Activated effector memory CD4-positive, alpha-beta T cell treated with anti-CD3 and anti-CD28 coated beads, Interleukin-2, amount 50 U/mL, for 16 hours (primary cell): ENCODE data around the gene INTS6L.
A peak's percentile ranks its signal among the peaks of the same experiment; 100 is the strongest.
"Not testable (repeated sequence)": the region's sequence is repeated elsewhere in the genome, so short reads cannot be mapped to it uniquely, and the experiment has no call there.

Experiments used
- DNase-seq: peaks from one replicate; pipeline ENCODE4 v3.0.0-alpha.2; 2020

The INTS6L gene

DNA sequence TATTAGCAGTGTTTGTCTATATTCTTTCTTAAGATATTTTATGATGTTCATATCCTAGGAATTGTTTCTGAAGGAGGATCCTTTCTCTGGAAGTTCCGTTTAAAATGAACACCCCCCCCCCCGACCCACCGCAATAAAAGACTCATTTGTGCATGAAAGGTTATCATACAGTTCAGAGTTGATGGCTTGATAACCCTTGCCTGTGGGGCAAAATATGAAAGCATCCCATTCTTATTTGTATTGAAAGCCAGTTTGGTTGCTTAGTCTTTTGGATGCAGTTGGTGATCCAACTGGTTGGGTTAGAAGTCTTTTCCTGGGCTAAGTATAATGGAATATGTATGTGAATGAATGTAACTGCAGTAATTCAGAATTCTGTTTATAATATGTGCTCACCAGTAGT lies 8.3 kb downstream of the INTS6L start:
- no peak for DNase-seq

DNA sequence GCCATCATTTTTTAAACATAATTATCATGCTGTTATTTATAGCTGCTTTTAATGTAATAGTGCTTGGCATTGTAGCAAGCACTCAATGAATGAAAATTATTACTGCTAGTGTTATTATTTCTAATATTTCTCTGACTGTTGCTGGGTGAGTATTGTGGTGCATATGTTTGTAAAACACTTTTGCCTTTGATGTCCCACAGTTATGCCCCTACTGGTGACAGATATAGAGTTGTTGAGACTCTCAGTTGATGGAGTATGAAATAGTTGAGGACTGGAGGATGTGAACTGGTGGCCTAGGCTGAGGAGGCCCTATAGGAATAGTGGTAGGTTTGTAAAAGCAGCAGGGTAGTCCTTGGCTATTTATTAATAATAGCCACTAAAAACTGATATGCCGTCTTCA lies 9.6 kb downstream of the INTS6L start:
- DNase-seq = no peak

DNA sequence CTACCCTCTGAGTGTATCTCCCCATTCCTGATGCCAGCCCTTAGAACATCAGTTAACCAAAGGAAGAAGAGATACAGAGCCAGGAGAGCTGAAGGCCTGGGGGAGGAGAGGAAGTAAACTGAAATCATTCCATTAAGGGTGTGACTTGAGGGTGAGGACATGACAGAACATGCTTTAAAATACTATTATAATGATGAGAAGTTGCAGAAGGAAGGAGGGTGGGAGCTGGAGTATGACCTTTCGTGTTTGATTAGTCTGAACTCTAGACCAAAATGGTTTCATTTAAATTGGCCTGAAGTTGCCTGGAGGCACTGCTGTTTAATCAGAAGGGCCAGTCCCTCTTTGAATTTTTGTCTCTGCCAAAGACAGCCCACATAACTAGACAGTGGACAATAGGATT lies 11.4 kb downstream of the INTS6L start:
- DNase-seq = no peak

DNA sequence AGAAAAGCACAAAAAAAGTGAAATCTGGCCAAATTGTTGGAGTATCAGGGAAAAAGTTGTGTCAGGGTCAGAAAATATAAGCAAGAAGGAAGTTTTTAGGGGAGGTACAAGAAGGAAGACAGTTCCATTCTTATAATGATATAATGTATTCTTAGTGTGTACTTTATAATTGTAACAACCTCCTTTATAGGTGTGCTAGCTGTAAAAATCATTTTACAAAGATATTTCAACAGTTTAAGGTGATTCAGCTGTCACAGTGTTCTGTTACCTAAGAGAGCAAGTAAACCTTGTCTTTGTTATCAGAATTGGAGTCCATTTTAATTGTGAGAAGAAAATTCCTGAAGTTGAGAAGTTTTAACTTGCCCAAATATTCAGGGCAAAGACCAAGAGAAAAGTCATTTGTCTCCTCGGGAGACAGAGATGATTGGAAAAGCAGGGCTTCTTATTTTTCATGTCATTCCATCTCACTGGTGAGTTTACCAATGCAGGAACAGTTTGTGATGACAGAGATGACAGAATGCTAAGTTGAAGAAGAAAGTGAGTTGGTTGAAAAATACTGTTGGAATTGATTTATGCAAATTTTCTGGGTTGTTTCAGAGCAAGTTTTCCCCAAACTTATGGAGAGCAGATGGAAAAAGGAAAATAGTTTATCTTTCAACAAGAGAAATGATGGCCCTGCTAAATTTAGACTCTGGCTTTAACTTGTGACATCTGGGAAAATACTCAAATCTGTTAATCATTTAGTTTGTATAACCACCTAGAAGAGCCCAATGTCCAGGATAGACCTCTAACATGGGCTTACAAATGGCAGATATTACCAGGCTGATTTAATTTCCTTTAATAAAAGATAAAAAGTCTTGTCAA lies 14.8 kb downstream of the INTS6L start:
- DNase-seq = no peak

DNA sequence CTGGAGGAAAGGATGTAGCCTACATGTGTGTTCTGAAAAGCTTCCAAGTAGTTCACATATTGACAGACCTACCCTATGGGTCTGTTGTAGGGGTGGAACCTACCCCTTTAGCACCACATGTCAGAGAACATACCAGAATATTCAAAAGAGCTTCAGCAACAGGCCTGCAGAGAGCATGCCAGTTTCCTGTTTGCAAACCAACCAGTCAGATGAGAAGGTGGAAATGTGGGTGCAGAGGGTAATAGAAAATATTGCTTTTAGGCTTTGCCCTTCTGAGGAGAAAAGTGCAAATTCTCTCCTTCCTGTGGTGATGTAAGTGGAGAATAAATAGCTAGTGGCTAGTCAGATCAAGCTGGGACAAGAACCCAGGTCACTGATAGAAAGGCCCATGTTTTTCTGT lies 16.4 kb downstream of the INTS6L start:
- DNase-seq = no peak

DNA sequence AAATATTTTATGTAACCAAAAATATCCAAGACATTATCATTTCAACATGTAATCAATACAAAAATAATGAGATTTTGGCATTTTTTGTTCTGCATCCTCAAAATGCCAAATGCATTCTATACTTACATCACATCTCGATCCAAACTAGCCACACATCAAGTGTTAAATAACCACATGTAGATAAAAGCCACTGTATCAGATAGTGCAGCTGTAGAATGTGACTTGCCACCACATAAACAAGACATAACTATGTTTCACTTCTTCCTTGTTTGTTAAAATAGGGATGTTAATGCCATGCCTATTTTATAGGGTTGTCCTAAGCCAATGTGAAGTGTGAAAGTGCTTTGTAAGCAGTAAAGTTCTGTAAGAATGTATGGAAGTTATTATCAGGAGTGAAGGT lies 20.9 kb downstream of the INTS6L start:
- DNase-seq = no peak

DNA sequence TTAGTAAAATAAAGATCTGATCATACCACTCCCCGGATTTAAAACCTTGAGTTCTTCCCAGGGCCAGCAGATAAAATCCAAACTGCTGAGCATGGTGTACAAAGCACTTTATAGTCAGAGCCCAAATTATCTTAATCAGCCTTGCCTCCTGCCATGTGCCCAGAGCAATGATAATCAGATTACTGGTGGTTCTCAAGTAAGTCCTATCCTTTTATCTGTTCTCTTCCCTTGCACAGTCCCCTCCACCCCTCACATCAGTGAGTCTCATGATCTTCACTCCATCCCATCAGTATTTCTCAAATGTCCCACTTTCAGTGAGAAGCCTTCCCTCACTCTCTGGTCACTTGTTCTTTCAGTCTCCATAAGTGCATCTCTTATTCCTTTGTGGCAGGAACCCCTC lies 22.7 kb downstream of the INTS6L start:
- DNase-seq = no peak

DNA sequence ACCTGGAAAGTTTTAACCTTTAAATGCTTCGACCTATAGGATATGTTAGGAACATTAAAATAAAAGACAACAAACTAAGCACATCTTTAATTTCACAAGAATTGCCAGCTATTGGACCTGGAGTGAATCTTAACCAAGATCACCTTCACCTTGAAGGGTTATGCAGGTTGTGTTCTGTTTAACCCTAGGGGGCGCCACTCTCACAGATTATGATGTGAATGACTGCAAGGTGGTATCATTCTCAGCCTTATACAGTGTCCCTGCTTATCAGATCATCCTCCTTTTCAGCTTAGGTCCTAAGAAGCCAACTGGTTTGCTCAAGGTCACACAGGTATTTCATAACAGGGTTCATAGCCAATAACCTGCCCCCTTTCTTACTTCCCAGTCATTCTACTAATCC lies 23.5 kb downstream of the INTS6L start:
- peak; percentile 63 for DNase-seq

DNA sequence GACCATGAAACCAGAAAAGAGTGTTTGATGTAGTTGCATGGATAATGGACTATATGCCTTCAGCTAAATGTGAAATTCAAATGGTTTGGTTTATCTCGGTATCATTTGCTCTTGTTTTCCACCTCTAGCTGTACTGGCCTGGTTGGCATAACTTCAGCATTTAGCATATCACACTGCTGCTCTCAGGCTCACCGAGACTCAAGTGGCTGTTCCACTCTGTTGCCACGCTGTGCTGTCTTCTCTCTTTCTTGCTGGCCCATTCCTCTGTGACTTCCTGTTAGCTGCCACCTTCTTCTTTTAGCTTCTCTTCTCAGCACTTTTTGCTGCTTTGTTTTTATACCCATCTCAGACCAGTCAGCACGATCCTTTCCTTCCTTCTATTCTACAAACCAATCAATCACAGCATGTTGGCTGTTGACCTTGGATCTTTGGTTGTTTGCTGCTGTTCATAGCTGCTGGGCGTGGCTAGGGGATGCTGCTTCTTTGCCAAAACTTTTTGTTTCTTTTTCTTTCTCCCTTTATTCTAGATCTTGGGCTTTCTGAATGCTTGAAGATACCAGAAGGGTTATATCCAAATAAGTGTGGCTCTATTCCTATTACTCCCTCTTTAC lies 24.0 kb downstream of the INTS6L start:
- no peak for DNase-seq

DNA sequence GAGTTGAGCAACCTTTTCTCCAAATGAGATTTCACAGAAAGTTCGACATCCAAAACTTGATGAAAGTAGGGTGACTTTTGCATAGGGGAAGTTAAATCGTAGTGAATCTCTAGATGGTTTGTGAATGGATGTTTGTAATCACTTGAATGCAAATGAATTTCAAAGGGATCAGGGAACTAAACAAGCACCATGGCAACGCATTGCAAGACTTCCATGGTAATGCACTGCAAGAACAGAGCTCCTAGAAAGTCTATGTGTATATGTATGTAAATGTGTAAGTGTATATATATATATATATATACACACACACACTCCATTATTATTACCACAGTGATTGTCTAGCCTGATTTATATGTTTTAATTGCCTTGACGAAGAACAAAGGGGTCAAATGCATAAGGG lies 27.3 kb downstream of the INTS6L start:
- DNase-seq = no peak

DNA sequence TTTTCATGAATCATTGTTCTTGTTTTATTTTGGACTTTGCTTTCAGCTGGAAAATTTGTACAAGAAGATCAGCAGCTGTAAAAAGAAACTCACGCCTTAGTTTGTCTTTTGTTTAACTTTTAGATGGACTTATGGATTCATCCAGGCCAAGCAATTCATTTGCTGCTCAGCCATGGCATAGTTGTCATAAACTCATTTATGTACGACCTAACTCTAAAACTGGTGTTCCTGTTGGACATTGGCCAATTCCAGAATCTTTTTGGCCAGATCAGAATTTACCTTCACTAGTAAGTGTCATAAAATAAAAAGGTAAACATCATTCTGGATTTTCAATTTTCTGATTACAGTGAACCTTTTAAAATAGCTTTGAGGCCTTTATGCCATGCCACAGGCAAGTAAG lies 29.1 kb downstream of the INTS6L start:
- DNase-seq = no peak

DNA sequence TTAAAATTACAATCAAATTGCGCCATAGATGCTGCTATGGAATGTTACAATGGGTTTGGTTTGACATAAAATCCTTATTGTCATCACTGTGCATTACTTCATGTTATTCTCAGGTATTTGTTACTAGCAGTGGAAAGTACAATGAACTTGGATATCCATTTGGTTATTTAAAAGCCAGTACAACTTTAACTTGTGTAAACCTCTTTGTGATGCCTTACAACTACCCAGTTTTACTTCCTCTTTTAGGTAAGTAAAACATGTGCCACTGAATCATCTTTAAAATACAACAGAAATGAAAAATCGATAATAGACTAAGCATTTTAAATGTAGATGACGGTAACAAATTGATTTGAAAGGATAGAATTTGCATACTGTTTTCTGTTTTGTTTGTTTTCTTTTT lies 35.6 kb downstream of the INTS6L start:
- no peak for DNase-seq

DNA sequence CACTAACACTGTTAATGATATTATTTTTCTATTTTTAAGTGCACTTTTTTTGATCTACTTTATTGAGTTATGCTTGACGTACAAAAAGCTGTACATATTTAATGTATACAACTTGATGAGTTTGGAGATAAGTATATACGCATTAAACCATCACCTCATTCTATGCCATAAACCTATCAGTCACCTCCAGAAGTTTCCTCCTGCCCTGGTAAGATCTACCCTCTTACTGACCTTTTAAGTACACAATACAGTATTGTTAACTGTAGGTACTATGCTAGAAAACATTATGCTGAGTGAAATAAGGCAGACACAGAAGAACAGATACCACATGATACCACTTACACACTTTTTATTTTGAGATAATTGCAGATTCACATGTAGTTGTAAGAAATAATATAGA lies 36.9 kb downstream of the INTS6L start:
- DNase-seq = no peak

DNA sequence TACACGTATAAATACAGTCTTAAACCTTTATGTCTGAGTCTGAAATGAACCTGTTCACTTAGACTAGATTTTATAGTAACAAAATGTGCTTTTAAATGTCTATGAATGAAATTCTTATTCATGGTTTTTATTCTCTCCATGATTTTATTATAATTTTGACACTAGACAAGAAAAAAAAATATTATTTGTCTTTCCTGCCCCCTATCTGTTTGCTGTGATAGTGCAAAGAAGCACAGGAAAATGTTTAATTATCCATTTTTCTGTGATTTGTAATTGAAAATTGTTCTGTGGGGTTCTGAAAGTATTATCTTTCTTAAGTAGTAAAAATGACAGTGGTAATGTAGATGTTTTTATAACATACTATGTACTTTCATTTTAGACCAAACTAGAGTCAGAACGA lies 52.0 kb downstream of the INTS6L start:
- DNase-seq = no peak

DNA sequence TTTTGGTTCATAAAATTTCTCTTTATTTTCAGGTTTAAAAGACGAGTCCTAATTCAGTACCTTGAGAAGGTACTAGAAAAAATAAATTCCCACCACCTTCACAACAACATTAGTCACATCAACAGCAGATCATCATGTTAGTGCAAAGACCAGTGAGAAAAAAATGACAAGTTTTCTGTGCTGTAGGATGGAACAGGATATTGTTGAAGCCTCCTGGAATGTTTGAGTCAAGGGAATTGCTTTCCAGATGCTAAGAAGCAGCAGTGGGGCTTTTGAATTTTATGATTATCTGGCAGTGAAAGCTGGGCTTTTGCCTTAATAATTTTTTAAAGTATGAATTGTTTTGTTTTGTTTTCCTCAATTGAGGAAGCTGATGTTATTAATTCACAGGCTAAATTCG lies 61.0 kb downstream of the INTS6L start:
- no peak for DNase-seq

DNA sequence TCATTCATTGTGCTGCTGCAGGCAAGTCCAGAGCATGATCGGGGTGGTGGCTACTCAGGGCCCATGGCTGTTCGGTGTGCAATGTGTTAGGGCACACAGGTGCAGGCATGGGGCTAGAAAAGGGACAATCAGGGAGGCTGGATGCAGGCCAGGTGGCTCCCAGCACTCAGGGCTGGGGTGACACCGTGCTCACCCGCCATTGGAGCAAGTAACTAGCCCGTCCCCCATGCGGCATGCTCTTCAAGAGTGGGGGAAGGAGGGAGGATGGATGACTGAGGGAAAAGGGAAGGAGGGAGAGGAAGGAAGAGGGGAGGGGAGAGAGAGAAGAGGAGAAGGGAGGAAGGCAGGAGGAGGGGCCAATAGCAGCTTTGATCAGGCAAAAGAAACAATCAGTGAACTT lies 64.7 kb downstream of the INTS6L start:
- no peak for DNase-seq

DNA sequence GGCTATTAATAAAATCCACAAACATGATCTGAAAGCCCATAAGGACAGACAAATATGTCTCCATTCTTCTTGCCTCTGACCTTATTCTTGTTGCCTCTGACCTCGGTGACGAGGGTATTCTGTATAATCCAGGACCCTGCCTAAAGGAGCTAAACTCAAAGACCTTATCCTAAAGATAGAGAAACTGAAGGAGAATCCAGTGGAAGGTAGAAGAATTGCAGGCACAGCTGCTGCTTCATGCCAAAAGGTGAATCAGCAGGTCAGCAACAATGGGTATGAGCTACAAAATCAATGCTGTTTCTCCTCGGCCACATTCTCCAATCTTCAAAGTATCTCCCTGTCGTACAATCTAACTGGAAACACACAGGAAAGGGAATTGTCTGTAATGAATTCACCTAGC lies 71.4 kb downstream of the INTS6L start:
- no peak for DNase-seq

DNA sequence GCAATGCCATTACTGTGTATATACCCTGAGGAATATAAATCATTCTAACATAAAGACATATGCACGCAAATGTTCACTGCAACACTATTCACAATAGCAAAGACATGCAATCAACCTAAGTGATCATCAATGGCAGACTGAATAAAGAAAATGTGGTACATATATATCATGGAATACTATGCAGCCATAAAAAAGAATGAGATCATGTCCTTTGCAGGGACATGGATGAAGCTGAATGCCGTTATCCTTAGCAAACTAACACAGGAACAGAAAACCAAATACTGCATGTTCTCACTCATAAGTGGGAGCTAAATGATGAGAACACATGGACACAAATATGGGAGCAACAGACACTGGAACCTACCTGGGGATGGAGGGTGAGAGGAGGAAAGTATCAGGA lies 73.6 kb downstream of the INTS6L start:
- DNase-seq = not testable (repeated sequence)

DNA sequence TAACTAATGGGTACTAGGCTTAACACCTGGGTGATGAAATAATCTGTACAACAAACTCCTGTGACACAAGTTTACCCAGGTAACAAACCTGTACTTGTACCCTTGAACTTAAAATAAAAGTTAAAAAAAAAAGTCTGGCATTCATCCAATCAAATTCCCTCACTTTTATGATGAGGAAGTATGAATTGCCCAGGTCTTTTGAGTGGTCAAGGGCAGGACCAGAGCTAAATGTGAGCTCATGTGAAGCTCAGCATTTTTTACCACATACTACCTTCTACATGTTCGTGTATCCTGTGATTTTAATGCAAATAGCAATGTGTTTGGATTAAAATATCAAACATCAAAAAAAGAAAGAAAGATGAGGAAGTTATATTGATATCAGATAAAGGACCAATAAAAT lies 74.0 kb downstream of the INTS6L start:
- not testable (repeated sequence) for DNase-seq

DNA sequence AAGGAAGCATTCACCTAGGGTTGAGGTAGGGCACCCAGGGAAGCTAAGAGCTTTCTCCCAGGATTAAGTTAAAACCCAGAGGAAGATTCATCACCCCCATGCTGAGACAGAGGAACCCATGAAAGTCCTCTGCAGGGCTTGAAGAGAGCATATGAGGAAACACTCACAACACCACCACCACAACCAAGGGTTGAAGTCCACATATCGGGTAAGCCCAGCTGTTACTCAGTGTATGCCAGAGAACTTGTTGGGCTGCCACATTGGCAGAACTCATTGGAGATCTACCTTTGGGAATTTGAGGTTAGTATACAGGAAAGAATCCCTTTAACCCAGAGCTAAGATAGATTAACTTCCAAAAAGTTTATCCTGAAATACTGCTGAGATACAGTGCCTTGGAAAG lies 75.1 kb downstream of the INTS6L start:
- DNase-seq = no peak

DNA sequence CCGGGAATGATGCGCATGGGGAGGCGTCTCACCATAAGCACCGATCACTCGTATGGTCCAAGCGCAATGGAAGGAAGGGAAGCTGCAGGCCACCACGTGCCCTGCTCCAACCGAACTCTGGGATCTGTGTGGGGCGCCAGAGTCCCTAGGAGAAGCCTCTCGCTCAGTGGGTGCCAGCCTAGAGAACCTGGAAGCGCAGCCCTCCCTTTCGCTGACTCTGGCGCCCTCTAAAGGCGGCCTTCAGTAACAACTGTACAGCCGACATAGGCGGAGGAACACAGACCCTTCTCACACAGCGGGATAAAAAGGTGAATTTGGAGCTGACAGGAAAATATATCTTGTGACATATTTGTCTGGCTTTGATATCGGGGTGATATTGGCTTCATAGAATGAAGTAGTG lies 76.0 kb downstream of the INTS6L start:
- DNase-seq = peak; percentile 79

DNA sequence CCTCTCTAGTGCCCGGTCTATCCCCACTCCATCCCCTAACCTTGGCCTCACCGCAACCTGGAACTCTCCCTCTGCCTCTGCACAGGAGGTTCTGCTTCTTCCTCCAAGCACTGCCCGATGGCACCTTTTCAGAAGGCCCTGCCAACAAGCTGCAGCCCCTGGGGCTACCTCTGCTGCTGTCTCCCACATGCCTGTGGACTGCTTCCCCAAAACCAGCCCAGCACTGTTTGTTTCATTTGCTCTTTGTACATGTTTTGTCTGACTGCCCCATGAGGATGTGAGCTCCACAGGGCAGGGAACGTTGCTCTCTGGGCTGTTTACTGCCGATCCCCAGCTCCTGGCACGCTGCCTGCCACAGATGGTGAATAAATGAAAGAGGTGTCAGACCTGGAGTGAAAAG lies 85.4 kb downstream of the INTS6L start:
- DNase-seq = no peak

DNA sequence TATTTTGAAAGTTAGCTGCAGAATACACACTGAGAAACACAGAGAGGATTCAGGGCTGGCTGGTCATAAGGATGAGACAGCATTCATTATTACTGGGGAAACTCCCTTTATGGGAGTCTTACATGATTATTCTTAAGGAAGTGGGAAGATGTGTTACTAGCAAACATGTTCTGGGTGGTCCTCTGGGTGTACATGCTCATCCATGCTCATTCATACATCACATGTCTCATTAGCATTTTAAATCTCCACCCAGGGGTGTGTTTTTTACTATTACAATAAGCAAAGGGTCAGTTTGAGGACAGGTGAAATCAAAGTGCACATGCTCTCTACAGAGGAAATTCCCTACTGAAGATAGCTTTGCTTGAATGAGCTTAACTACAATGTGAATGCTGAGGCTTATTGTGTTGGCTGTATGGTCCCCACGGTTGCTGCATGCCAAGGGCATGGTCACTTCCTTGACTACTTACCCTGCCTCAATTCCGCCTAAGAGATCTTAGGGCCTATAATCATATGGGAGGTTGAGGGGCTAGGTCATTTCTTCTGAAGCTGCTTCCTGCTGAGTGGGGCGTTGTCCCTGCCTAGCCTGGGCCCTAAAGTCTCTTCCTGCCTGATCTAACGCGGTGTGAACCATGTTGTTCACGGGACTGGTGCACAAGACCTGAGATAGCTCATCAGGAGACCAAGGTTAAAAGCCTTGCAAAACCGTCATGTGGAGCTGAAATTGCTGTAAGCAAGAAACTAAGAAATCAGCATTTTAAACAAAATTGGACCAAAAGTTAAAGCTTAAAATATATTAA lies 104.1 kb downstream of the INTS6L start:
- not testable (repeated sequence) for DNase-seq

DNA sequence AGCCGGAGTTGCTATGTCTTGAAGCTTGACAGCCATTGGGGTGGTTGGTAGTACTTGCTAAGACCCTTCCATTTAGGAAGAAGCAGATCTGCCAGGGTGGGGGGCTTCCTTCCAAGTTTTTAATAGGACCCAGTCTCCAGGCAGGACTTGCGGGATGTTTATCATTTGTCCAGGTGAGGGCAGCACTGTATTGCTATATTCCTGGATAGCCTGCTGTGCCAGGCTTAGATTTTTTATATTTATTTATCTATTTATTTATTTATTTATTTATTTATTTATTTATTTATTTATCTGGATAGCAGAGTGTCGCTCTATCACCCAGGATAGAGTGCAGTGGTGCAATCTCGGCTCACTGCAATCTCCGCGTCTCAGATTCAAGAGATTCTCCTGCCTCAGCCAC lies 105.5 kb downstream of the INTS6L start:
- DNase-seq = no peak
